HEK293T (cell line): ENCODE data around the gene RGS3.

Experiments
- BHLHE40 ChIP-seq: fragments of 450-650 bp; IDR thresholded peaks from 2 replicates; pipeline ENCODE4 v1.6.1; 2016; ENCODE audit warnings: mild to moderate bottlenecking, moderate library complexity, borderline replicate concordance
- FOXK2 ChIP-seq: fragments of 450-650 bp; IDR thresholded peaks from 2 replicates; pipeline ENCODE4 v1.6.1; 2016; ENCODE audit warnings: mild to moderate bottlenecking
- LEF1 ChIP-seq: fragments of 450-650 bp; IDR thresholded peaks from 2 replicates; pipeline ENCODE4 v1.6.1; 2017; ENCODE audit warnings: mild to moderate bottlenecking, borderline replicate concordance
- SP1 ChIP-seq: fragments of 450-650 bp; IDR thresholded peaks from 2 replicates; pipeline ENCODE4 v1.6.1; 2017
- SUZ12 ChIP-seq: fragments of 450-650 bp; IDR thresholded peaks from 2 replicates; pipeline ENCODE4 v1.6.1; 2016; ENCODE audit warnings: mild to moderate bottlenecking
- TF ChIP-seq, protein P1 (sequence below): fragments of 450-650 bp; IDR thresholded peaks from 2 replicates; pipeline ENCODE4 v1.6.1; 2016

DNA sequence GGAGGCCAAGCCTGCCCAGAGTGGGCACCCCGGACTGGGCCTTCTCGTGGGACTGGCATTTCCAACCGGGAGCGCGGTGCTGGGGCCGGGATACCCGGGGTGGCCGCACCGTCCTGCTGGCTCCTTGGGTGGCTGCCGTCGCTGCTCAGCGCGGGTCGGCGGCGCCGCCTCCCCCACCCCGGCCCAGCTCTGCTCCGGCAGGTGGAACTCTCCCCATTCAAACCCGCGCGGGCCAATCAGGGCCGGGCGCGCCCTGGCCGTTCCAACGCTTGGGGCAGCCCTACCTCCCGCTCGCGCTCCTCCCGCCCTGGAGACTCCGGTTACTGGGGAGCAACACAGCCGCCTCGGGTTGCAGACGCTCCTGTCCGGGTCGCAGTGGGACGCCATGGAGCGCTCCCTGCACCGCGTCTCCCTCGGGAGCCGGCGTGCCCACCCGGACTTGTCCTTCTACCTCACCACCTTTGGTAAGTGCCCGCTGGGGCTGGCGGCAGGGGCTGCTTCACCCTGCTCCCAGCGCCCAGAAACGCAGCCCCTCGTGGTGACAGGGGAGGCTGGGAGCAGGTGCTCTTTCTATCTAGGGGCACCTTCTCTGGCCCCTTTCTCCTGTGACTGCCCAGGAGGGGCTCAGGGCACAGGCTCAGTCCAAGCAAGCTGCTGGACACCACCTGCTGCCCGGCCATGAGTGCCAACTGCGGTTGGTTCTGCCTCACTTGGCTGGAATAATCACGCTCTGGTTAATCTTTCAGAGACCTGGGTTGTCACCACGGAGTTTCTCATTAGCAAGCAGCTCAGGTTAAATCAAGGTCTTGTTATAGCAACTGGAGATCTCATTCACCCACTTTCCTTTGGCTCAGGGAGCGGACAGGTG, at the start of gene RGS3:
- no peak for TF ChIP-seq FOXK2
- no peak for TF ChIP-seq SP1
- TF ChIP-seq BHLHE40, result no peak
- no peak for TF ChIP-seq SUZ12
- no peak for TF ChIP-seq LEF1
- TF ChIP-seq, protein P1, sequence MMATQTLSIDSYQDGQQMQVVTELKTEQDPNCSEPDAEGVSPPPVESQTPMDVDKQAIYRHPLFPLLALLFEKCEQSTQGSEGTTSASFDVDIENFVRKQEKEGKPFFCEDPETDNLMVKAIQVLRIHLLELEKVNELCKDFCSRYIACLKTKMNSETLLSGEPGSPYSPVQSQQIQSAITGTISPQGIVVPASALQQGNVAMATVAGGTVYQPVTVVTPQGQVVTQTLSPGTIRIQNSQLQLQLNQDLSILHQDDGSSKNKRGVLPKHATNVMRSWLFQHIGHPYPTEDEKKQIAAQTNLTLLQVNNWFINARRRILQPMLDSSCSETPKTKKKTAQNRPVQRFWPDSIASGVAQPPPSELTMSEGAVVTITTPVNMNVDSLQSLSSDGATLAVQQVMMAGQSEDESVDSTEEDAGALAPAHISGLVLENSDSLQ, result no peak
